PC-3 (cell line): ENCODE data around the gene LEUTX. TPM values are rescaled to one million over a fixed set of nuclear protein-coding genes. Genes with fewer than 3 reads are reported as not detected.
"Not testable (repeated sequence)": the region's sequence is repeated elsewhere in the genome, so short reads cannot be mapped to it uniquely, and the experiment has no call there.

Experiments used
- ATAC-seq: fragments of 200-7000 bp; cut with Tn5 transposase; 2 replicates; pipeline ENCODE4 v1.9.1; 2020; ENCODE audit warnings: mild to moderate bottlenecking, moderate library complexity
- BruUV-seq: library from RNA; stranded (reverse); fragments of 400-500 nt; replicated peaks from 2 replicates; lab custom pipeline; 2021; lab: Mats Ljungman, UMichigan
- CTCF ChIA-PET: fragments of 300-600 bp; sonication (Branson Sonifier 250); formaldehyde crosslinking; loops from one replicate; lab custom pipeline; 2022; ENCODE audit warnings: antibody characterized with exemption; lab: Charles Lee
- POLR2A ChIA-PET: fragments of 300-600 bp; sonication (Branson Sonifier 250); formaldehyde crosslinking; loops from one replicate; lab custom pipeline; 2022; ENCODE audit warnings: antibody characterized with exemption; ENCODE audit not compliant: unreplicated experiment; lab: Charles Lee
- DNase-seq: peaks from one replicate; pipeline ENCODE4 v3.0.0-alpha.2; 2015
- H2AFZ ChIP-seq: fragments of 300-600 bp; sonication (generic); 2 replicates; pipeline ENCODE4 v1.6.0; 2016; ENCODE audit warnings: antibody characterized with exemption, low read length
- H3F3A ChIP-seq: fragments of 300-600 bp; sonication (generic); one replicate; pipeline ENCODE4 v1.6.0; 2017; ENCODE audit warnings: antibody characterized with exemption, low read length, control low read depth, mild to moderate bottlenecking; ENCODE audit not compliant: unreplicated experiment
- H3K27ac ChIP-seq: fragments of 300-600 bp; sonication (generic); 2 replicates; pipeline ENCODE4 v1.5.1; 2016; ENCODE audit warnings: mild to moderate bottlenecking, low read length
- H3K27me3 ChIP-seq: fragments of 300-600 bp; sonication (generic); 2 replicates; pipeline ENCODE4 v1.6.1; 2016; ENCODE audit warnings: low read length, mixed read lengths
- H3K36me3 ChIP-seq: fragments of 300-600 bp; sonication (generic); 2 replicates; pipeline ENCODE4 v1.6.1; 2016; ENCODE audit warnings: low read depth, mixed run types, low read length, mixed read lengths
- H3K4me1 ChIP-seq: fragments of 300-600 bp; sonication (generic); 2 replicates; pipeline ENCODE4 v1.5.1; 2016; ENCODE audit warnings: low read length; ENCODE audit not compliant: insufficient read depth
- H3K4me2 ChIP-seq: fragments of 300-600 bp; sonication (generic); 2 replicates; pipeline ENCODE4 v1.6.0; 2016; ENCODE audit warnings: low read length
- H3K4me3 ChIP-seq: fragments of 300-600 bp; sonication (generic); 2 replicates; pipeline ENCODE4 v1.5.1; 2016; ENCODE audit warnings: mild to moderate bottlenecking, low read length, mixed read lengths
- H3K79me2 ChIP-seq: fragments of 300-600 bp; sonication (generic); 2 replicates; pipeline ENCODE4 v1.6.1; 2017; ENCODE audit warnings: low read length, mixed read lengths
- H3K9ac ChIP-seq: fragments of 300-600 bp; sonication (generic); 2 replicates; pipeline ENCODE4 v1.6.0; 2016; ENCODE audit warnings: mild to moderate bottlenecking, low read length
- H3K9me2 ChIP-seq: fragments of 300-600 bp; sonication (generic); replicated peaks from 2 replicates; pipeline ENCODE4 v1.6.1; 2016; ENCODE audit warnings: mixed run types, low read length, mixed read lengths
- H3K9me3 ChIP-seq: fragments of 300-600 bp; sonication (generic); 2 replicates; pipeline ENCODE4 v1.6.1; 2016; ENCODE audit warnings: low read length, mixed read lengths
- H4K20me1 ChIP-seq: fragments of 300-600 bp; sonication (generic); 2 replicates; pipeline ENCODE4 v1.6.1; 2016; ENCODE audit warnings: low read length, mixed read lengths
- EZH2 ChIP-seq: fragments of 300-600 bp; sonication (generic); IDR thresholded peaks from one replicate; pipeline ENCODE4 v1.6.1; 2017; ENCODE audit warnings: antibody characterized with exemption, mild to moderate bottlenecking, low read length; ENCODE audit not compliant: unreplicated experiment
- EZH2phosphoT487 ChIP-seq: fragments of 300-600 bp; sonication (generic); IDR thresholded peaks from 2 replicates; pipeline ENCODE4 v1.6.1; 2018; ENCODE audit warnings: mild to moderate bottlenecking, antibody characterized with exemption, low read length, borderline replicate concordance
- intact Hi-C: fragments of 100-400 bp; cut with micrococcal nuclease; formaldehyde crosslinking; loops from 2 replicates; pipeline ENCODE4 v1.9.0; 2023
- total RNA-seq: library from RNA; depleted of rRNA; stranded (reverse); fragments of >200 nt; gene quantifications from 2 replicates; pipeline ENCODE4 v1.2.3, GENCODE V29; 2014
- TF ChIP-seq, protein P1 (sequence below): fragments of 300-600 bp; sonication (generic); conservative IDR thresholded peaks from 2 replicates; pipeline ENCODE4 v1.5.1; 2017; ENCODE audit warnings: antibody characterized with exemption, low read depth, mild to moderate bottlenecking, low read length

Gene LEUTX
- total RNA-seq, 1 experiment from 2014 or later: not detected

- Histone ChIP-seq H3K4me3 (no peak overlapping the region), H3K9me2 (no peaks in the 10 kb centered on the region), H3K27me3 (no peaks in the 10 kb centered on the region), H3K4me1 (no peaks in the 10 kb centered on the region), H3K36me3 (no peaks in the 10 kb centered on the region), H3K4me2 (no peak overlapping the region), H3K27ac (no peak overlapping the region), H4K20me1 (no peaks in the 10 kb centered on the region), H3K79me2 (no peaks in the 10 kb centered on the region), H3K9ac (no peak overlapping the region), H2AFZ (no peak overlapping the region), H3F3A (no peaks in the 10 kb centered on the region), H3K9me3 (no peaks in the 10 kb centered on the region)
- BruUV-seq: no TSS peak
- no peak for DNase-seq
- ChIA-PET CTCF (no interaction called here), POLR2A (no interaction called here)
- intact Hi-C loops: no loop called here
- ATAC-seq: no peak
- TF ChIP-seq EZH2phosphoT487: no peak
- TF ChIP-seq, protein P1, sequence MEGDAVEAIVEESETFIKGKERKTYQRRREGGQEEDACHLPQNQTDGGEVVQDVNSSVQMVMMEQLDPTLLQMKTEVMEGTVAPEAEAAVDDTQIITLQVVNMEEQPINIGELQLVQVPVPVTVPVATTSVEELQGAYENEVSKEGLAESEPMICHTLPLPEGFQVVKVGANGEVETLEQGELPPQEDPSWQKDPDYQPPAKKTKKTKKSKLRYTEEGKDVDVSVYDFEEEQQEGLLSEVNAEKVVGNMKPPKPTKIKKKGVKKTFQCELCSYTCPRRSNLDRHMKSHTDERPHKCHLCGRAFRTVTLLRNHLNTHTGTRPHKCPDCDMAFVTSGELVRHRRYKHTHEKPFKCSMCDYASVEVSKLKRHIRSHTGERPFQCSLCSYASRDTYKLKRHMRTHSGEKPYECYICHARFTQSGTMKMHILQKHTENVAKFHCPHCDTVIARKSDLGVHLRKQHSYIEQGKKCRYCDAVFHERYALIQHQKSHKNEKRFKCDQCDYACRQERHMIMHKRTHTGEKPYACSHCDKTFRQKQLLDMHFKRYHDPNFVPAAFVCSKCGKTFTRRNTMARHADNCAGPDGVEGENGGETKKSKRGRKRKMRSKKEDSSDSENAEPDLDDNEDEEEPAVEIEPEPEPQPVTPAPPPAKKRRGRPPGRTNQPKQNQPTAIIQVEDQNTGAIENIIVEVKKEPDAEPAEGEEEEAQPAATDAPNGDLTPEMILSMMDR: no peak
- no peak for TF ChIP-seq EZH2
These were observed 29.3 kb downstream of the LEUTX start for GRCh38 chr19:39807846-39808364.

- ATAC-seq, H3K36me3 ChIP-seq, H3K4me2 ChIP-seq, H3F3A ChIP-seq, POLR2A ChIA-PET, H3K4me3 ChIP-seq, H3K27ac ChIP-seq, BruUV-seq, intact Hi-C loops, H3K27me3 ChIP-seq, H2AFZ ChIP-seq, H3K4me1 ChIP-seq, H3K9ac ChIP-seq, CTCF ChIA-PET, DNase-seq, H3K9me3 ChIP-seq, H4K20me1 ChIP-seq, H3K9me2 ChIP-seq, H3K79me2 ChIP-seq: not testable (repeated sequence)
These were observed 30.0 kb downstream of the LEUTX start for GRCh38 chr19:39808688-39809087.

DNA sequence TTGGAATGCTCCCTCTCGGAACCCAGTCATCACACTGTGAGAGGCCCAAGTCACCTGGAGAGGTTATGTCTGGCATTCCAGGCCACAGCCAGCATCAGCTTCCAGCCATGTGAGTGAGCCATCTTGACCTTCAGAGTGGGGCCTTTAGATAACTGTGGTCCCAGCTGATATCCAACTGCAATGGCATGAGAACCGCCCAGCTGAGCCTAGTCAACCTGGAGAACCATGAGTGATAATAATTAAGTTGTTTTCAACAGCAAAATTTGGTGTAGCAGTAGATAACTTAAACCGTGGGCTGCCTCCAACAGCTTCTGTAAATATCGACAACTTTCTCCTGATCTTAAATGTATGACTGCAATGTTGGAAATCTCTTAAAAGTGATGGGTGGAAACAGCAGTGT is 30.7 kb downstream of the LEUTX start:
- Histone ChIP-seq H3K9ac (no peak overlapping the region), H3K27me3 (no peaks in the 10 kb centered on the region), H3K9me3 (no peaks in the 10 kb centered on the region), H3K4me2 (no peak overlapping the region), H3K79me2 (no peaks in the 10 kb centered on the region), H2AFZ (no peak overlapping the region), H3K4me3 (no peak overlapping the region), H3K27ac (no peak overlapping the region), H3K9me2 (no peaks in the 10 kb centered on the region), H3K36me3 (no peaks in the 10 kb centered on the region), H4K20me1 (no peaks in the 10 kb centered on the region), H3F3A (no peaks in the 10 kb centered on the region), H3K4me1 (no peaks in the 10 kb centered on the region)
- no peak for DNase-seq
- intact Hi-C loops: no loop called here
- no peak for TF ChIP-seq EZH2phosphoT487
- TF ChIP-seq, protein P1: no peak
- no peak for TF ChIP-seq EZH2
- no peak for ATAC-seq
- ChIA-PET CTCF (no interaction called here), POLR2A (no interaction called here)
- BruUV-seq: no TSS peak
